Activated CD4-positive, CD25-positive, alpha-beta regulatory T cell (primary cell): ENCODE measurements around the gene IPO11.
A peak's percentile ranks its signal among the peaks of the same experiment; 100 is the strongest.

Experiments used
- DNase-seq, 4 experiments: peaks; one replicate each; lab custom pipeline; 2025; lab: John Stamatoyannopoulos, UW

Gene IPO11

DNA sequence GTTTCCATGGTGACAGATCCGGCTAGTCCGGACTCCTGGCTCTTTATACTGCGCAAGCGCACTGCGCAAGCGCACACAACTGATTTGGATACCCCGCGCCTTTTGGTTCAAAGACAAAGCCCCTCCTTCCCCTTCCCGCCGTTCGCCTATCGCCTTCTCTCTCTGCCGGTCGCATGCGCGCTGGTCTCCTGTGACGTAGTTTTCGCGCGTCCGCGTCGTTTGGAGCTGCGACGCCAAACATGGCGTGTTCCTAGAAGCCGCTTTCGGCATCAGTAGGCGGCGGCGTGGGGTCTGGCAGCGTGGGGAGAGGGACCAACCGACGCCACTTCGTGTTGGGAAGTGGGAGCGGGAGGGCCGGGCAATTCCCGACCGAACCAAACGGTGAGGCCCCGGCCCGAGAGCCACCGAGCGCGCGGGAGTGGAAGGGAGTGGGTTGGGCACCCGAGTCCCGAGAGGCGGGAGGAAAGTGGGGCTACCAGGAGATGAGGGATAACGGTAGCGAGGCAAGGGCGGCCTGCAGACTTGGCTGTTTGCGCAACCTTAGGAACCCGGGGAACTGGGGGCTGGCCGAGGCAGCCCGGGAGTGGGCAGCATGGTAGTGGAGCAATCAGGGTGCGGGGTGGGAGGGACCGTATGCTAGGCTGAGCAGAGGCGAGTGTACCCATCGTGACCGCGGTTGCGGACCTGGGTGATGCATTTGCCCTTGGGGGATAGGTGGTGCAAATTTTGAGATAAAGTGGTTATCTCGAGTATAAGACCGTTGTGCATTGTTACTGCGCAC, at the start of gene IPO11:
IPO11 (plus strand) TSS at position 215 of the 781 bp plus-strand sequence. CDS start 24,517 bp downstream, outside the sequence.
- peak; percentile 93 to 97 (median 94) for DNase-seq

DNA sequence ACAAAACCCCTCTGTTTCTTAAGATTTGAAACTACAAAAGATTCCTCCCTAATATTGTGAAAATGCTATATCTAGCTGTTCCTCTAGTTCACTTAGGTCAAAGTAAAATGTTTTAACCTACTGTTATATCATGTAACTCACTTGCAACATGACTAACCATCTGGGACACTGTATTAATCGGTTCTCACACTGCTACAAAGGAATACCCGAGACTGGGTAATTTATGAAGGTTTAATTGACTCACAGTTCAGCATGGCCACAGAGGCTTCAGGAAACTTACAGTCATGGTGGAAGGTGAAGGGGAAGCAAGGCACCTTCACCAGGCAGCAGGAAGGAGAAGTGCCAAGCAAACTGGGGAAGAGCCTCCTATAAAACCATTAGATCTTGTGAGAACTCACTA, 43.5 kb upstream of the IPO11 start:
- DNase-seq, result no peak

DNA sequence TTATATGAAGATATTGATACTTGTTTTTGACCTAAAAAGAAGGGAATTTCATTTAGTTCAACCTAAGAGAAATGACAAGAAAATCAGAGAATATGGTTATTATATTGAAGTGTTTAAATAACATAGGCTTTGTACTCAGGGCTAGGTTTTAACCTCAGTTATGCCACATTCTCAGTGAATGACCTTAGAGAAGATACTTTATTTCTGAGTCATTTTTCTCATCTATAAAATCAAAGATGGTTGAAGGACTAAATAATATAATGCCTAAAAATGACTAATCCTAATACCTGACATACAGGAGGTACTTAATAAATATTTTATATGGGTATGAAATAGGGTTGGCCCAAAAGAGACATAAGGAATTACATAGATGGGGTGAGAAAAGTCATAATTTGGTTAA, 41.2 kb upstream of the IPO11 start:
- no peak for DNase-seq

DNA sequence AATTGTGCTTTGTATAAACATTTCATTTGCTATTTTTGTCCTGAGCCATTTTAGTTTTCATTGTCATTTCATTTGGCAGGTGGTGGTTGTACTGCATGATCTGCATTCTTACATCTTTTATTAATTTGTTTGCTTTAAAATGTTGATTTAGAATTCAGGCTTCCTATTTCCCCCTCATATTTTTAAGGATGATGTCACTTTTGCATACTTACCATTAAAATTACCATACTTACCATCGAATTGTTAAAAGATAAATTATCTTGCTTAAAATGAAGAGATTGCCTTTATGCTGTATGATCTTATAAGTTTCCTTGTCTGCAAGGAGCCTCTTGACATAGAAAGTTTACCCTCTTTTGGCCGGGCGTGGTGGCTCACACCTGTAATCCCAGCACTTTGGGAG, 40.0 kb upstream of the IPO11 start:
- no peak for DNase-seq

DNA sequence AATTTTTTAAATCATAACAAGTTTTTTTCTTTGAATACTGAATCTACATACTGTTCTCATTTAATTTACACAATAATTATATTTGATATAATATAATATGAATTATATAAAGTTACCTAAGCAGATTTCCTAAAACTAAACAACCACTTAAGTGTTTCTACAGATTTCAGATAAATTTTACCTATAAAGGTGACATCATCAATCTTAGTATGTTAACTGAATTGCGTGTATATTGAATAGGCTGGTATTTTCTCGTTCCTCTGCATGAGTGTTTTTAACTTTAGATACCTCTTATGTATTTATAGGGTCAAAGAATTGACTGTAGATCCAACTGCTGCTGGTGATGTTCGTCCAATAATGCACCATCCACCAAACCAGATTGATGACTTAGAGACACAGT, 39.2 kb upstream of the IPO11 start:
- no peak for DNase-seq

DNA sequence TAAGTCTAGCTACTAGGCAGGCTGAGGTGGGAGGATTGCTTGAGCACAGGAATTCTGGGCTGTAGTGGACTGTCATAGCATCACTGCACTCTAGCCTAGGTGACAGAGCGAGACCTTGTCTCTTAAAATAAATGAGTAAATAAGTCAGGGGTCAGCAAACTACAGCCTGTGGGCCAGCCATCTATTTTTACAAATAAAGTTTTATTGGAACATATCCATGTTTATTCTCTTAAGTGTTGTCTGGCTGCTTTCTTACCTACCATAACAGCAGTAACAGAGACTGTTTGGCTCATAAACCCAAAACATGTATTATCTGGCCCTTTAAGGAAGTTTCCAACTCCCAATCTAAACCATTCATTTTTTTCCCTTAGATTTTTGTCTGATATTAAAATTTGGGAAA, 38.5 kb upstream of the IPO11 start:
- DNase-seq, result no peak

DNA sequence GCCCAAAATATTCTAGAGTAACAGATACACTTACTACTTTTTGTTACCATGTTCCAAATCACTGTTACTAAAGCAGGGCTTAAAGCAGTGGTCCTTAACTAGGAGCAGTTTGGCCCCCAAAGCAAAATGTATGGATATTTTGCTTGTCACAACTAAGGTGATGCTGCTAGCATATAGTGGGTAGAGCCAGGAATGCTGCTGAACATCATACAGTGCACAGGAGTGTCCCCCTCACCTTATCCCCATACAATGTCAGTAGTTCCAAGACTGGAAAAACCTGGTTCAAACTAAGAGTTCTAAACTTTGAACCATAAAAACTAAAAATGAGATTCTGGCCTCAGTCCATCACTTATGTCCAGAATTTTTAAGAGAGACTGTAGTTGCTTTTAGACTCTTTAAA, 36.9 kb upstream of the IPO11 start:
- no peak for DNase-seq

DNA sequence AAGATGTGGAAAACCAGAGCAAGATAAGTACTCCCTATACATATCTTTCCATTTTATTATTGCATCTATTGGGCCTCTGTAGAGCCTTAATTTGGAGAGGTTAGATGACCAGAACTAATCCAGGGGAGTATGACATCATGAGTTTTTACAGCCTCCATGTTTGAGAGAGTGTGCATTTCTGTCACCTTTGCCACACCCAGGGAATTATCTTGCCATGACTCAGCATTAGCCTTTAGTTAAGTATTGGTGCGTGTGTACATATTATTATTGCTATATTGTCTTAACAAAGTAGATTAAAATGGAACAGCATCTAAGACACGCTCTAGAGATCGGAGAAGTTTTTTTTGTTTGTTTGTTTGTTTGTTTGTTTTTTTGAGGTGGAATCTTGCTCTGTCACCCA, 36.5 kb upstream of the IPO11 start:
- no peak for DNase-seq

DNA sequence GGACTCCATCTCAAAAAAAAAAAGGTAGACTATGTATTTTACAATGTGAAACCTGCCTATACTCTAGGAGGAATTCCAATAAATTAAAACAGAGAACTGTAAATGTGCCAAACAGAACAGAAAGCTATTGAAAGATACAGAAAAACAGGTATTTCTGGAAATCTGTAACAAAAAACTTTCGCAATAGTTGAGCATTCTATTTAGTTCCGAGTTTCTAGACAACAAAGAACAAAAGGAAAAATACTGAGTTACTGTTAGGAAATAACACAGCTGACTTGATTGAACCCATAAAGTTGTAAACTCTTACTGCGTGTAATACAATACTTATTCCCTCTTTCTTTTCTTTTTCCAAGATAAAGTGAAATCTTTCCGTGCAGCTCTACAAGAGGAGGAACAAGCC, 27.4 kb upstream of the IPO11 start:
- DNase-seq, result no peak

DNA sequence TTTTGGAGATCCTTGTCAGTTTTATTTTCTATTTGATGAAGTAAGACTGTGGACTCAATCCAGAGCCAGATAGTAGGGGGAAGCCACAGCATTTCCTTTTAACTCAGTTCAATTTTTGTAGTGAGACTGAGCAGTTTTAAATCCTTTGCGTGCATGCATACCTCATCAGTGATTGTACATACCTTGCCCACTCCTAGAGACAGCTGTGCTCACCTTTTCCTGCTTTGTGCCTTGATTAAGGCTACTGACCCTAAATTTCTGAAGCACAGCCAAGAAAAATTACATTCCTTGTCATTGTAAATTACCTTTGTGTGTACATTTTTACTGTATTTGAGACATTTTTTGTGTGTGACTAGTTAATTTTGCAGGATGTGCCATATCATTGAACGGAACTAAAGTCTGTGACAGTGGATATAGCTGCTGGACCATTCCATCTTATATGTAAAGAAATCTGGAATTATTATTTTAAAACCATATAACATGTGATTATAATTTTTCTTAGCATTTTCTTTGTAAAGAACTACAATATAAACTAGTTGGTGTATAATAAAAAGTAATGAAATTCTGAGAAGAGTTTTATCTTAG, 26.7 kb upstream of the IPO11 start:
- DNase-seq, result no peak

DNA sequence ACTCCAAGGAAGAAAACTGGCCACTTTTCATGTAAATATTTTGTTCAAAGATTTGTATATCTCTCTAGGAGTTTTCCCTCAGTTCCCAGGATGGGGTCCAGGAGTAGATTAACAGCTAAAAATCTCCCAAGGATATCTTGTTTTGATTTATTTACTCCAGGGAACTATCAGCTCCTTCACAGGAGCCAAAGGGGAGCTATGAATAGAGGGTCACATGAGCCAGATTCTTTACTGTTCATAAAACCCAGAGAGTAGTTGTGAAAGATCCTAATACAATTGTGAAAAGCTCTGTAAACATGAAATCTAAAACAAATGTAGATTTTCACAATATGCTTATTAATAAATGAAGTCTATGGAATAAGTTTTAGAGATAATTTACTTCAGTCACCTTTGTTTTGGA, 25.7 kb upstream of the IPO11 start:
- DNase-seq, result no peak

DNA sequence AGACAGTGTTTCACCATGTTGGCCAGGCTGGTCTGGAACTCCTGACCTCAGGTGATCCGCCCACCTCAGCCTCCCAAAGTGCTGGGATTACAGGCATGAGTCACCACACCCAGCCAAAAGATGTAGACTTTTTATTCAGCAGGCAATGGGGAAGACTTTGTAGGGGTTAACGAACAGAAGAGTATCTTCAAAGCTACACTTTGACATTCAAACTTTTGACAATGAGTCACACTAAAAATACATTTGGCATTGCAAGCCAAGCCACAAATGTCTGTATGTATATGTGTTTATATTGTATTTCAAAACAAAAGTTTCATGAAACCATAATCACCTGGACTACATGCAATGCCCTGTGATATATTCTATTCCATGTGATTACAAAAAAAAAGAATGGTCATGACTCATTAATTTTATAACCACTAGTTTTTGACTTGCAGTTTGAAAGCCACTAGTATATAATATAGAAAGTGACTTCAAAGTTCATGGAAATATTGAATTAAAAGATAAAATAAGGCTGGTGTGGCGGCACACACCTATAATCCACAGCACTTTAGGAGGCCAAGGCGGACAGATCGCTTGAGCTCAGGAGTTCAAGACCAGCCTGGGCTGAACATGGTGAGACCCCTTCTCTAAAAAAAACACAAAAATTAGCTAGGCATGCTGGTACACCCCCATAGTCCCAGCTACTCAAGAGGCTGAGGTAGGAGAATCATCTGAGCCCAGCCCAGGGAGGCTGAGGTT, 17.2 kb upstream of the IPO11 start:
- DNase-seq, result no peak

DNA sequence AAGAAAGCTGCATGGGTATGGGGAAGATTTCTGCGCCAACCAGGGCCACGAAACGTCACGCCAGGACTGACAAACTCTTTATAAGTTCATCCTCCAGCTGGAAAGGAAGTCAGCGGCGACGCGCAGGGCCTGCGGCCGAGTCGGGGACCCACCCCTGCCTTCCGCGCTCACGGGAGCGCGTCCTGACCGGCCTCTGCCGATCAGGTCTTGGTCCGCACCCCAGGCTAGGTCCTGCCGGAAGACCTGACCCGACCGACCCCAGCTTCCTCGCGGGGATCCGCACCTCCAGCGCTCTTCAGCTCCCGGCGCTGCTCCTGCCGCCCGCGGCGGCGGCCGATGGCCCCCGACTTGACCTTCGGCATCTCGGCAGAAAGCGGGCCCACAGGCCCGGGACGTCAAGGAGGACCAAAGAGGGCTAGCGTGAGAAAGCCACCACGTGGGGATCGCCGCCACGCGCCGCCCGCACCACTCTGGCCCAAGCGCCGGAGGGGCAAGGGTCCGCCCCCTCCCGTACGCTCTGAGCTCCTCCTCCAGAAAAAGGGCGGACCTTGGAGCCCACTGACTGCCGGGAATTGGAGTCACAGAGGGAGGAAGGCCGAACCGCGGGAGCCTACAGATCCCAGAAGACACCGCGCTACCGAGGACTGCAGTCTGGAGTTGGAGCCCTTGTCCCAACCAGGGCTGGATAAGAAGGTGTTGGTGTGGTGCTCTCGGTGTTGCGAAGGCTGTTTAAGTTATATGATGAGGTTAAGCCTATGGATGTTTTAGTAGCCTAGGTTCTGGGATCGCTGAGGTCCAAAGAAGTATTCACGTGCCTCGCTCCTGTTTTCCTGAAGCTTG, 8.9 kb upstream of the IPO11 start, which contains the start of gene DIMT1:
DIMT1 (minus strand) TSS at position 495 of the 840 bp plus-strand sequence; CDS start at position 362, 133 bp downstream.
- peak; percentile 76 to 87 (median 80) for DNase-seq

DNA sequence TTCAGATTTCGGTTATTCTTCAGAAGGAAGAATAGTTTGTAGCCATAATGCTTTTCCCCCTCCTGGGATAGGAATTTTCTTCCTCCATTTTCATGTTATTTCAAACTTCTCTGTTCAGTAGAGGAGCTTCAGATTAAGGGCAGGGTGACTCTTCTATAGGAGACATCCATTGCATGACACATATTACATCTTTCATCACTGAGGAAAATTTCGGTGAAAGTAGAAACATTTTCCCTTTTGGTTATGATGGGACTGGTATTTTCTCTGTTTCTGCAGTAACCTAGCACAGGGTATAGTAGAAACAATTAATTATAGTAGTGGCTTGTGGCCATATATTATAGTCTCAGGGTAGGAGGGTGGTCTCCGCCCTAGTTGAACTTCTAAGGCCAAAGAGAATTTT, 1.1 kb downstream of the IPO11 start:
- DNase-seq, result no peak

DNA sequence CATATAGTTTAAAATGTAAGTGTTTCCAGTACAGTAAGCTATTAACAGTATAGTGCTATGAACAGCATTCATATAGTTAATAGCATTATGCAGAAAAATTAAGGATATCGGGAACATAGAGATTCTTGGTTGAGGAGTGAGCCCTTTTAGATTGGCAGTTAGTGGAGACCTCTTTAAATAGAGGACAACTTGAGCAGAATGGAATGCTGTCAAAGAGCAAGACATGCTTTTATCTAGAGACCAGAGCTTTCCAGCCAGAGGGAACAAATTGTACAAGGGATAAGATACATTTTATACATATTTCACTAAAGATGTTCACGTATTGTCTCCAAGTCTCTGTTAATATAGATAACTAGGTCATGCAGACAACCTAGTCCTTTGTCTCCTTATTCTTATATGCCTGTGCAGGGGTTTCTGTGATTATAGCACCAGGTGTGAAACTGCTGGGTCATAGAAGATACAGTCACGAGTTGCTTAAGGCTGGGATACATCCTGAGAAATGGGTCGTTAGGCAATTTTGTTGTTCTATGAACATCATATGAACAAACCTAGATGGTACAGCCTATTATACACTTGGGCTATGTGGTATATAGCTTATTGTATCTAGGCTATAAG, 6.0 kb downstream of the IPO11 start:
- no peak for DNase-seq

DNA sequence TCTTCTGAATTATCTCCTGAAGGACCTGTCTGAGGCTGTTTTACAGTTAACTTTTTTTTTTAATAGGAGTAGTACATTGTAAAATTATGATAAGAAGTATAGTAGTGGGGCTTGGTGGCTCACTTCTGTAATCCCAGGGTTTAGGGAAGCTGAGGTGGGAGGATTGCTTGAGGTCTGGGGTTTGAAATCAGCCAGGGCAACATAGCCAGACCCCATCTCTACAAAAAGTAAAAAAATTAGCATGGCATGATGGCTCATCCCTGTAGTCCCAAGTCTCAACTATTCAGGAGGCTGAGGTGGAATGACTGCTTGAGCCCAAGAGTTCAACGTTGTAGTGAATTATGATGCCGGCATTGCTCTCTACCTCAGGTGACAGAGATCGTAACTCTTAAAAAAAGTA, 7.0 kb downstream of the IPO11 start:
- no peak for DNase-seq

DNA sequence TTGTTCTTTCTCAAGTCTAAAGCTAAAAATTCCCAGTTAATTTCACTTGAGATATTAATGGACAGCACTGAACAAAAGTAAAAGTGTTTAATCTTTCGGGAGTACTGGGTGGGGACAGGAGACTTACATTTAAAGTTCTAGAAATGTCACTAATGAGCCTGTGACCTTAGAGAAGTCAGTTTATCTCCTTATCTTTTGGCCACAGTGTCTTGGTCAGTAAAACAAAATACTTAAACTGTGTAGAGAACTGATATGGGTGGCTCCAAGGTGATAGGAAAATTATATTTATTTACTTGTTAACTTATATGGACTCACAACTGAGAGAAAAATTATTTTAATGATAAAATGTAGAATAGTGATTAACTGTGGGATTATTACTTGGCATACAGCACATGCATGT, 8.9 kb downstream of the IPO11 start:
- no peak for DNase-seq

DNA sequence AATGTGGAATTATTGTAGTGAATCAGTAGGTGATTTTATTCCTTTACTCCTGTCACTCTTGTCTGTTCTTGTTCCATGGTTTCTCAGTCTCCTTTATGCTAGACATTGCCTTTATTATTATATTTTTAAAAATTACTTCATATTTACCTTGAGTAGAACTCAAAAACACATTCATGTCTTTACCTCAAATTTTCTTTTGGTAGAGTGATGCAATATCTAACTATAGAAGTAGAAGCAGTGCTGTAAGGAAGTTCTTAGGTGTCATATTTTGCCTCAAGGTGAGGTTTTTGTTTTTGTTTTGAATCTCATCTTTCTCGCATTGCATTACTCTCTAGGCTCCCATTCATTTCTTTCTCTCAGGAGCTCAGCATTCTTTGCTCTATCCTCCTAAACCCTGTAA, 12.2 kb downstream of the IPO11 start:
- no peak for DNase-seq

DNA sequence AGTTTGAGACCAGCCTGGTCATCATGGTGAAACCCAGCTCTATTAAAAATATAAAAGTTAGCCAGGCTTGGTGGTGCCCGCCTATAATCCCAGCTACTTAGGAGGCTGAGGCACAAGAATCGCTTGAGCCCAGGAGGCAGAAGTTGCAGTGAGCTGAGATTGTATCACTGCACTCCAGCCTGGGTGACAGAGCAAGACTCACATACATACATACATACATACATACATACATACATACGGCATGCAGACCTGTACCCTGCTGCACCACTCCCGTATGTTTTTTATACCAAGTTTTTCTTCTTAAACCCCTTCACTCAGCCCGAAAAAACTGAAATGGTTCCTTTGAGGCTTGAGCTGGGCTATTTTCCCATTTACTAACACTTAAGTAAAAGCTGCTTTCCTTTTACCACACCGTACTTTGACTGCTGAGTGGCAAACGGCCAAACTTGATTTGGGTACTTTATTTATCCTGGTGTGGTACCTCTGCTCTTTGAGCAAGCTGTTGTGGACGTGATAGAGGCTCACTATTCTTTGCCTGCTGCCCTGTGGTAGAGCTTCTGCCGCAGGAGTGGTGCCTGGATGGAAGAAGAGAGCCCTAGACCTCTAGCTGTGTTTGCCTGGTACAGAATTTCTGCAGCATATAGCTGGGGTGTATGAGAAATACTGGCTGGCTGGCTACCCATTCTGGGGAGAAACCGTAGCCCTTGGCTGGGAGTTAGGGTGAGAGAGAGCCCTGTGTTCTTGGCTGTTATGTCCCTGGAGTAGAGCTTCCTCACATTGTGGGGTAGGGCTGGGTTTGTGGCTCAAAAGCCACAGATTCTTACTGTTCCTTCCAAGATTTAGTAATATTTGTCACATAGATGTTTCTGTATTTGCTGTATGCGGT, 19.4 kb downstream of the IPO11 start:
- DNase-seq, result no peak

DNA sequence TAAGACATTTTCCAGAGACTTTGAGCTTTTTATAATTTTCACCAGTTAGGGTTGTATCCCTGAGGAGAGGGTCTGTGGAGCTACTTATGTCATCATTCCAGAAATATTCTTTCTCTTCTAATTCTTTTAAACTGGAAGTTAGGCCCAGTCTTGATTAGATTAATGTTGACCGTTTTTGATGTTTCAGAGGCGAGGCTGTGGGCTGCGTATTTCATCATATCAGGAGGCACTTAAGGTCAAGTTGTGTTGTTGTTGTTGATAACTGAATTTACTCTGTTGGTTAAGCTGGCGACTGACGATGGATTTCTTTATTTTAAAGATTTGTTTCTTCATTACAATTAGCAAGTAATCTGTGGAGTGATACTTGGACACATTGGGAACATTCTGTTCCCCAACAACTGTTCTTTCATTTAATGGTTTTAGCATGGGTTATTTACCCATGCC, 20.1 kb downstream of the IPO11 start:
- DNase-seq, result no peak

DNA sequence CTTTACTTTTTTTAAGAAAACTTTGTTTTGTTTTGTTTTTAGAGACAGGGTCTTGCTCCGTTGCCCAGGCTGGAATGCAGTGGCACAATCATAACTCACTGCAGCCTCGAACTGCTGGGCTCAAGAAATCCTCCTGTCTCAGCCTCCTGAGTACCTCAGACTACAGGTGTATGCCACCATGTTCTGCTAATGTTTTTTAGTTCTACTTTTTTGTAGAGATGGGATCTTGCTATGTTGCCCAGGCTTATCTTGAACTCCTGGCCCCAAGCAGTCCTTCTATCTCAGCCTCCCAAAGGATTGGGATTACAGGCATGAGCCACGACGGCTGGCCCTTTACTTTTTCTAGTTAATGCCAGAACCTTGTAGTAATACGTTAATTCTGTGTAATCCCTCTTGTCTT, 36.0 kb downstream of the IPO11 start:
- DNase-seq, result no peak
